GM19468 (cell line): ENCODE results near the gene WNK1.
"Not testable (repeated sequence)": the region's sequence is repeated elsewhere in the genome, so short reads cannot be mapped to it uniquely, and the experiment has no call there.

ENCODE experiments used
- ATAC-seq: cut with Tn5 transposase; IDR thresholded peaks from one replicate; pipeline ENCODE4 v1.9.1; 2021; ENCODE audit warnings: mild to moderate bottlenecking, moderate library complexity, moderate number of reproducible peaks; ENCODE audit not compliant: unreplicated experiment; ENCODE audit errors: extremely low read depth

Gene WNK1

DNA sequence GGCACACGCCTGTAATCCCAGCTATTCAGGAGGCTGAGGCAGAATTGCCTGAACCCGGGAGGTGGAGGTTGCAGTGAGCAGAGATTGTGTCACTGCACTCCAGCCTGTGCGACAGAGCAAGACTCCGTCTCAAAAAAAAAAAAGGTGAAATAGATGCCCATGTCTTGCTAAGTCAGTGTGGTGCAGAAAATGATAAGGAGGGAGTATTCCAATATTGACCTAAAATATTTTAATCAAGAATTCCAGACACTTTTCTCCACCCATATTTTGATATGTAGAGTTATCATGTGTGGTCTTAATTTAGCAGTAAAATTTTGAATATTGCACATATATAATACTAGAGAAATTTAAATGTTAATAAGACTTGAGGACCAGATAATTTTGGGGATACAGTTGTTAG lies 57.7 kb downstream of the WNK1 start:
- no peak for ATAC-seq

- no peak for ATAC-seq
These were observed 58.5 kb downstream of the WNK1 start for GRCh38 chr12:810671-811415.

GRCh38 chr12:812950-813349 lies 60.6 kb downstream of the WNK1 start:
- no peak for ATAC-seq

DNA sequence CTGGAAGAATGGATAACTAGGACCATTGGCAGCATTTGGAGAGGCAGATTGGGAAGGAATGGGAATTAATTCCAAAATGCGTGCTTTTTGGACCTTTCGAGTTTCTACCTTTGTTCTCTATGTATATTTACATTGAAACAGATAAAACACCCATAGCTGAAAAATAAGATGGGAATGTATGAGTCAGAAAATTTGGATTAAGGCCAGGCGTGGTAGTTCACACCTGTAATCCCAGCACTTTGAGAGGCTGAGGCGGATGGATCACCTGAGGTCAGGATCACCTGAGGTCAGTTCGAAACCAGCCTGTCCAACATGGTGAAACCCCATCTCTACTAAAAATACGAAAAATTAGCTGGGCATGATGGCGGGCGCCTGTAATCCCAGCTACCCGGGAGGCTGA lies 65.1 kb downstream of the WNK1 start:
- not testable (repeated sequence) for ATAC-seq

- ATAC-seq: no peak
These were observed 65.7 kb downstream of the WNK1 start for GRCh38 chr12:817941-818600.

- no peak for ATAC-seq
These were observed 66.4 kb downstream of the WNK1 start for GRCh38 chr12:818733-819132.

GRCh38 chr12:820336-820735 lies 68.0 kb downstream of the WNK1 start:
- ATAC-seq: no peak

GRCh38 chr12:823028-823698 lies 70.8 kb downstream of the WNK1 start:
- ATAC-seq: no peak

GRCh38 chr12:826331-826730 lies 74.0 kb downstream of the WNK1 start:
- no peak for ATAC-seq

- no peak for ATAC-seq
These were observed 76.5 kb downstream of the WNK1 start for GRCh38 chr12:828726-829395.

GRCh38 chr12:830111-830867 lies 77.9 kb downstream of the WNK1 start:
- no peak for ATAC-seq

GRCh38 chr12:835754-836518 lies 83.6 kb downstream of the WNK1 start:
- no peak for ATAC-seq

- ATAC-seq: no peak
These were observed 84.6 kb downstream of the WNK1 start for GRCh38 chr12:836952-837351.

GRCh38 chr12:837548-837947 lies 85.2 kb downstream of the WNK1 start:
- ATAC-seq: no peak

- no peak for ATAC-seq
These were observed 91.2 kb downstream of the WNK1 start for GRCh38 chr12:843609-844008.

DNA sequence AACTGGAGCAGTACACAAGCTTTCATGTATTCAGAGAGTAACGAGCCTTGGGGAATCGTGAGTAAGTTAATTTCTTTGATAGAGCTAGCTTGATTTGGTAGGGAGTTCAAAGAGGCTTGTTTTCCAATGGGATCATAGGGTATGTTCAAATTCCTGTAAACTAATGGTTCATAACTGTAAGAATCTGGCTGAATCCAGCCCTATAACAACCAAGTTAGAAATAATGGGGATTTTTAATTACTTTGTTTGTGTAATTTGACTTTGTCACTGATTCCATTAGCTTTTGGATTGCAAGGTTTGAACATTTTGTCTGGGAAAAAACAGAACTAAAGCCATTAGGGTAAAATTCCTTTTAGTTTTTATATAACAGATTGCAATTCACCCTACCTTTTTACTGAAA lies 94.0 kb downstream of the WNK1 start:
- ATAC-seq: no peak

- ATAC-seq: no peak
These were observed 95.9 kb downstream of the WNK1 start for GRCh38 chr12:848173-848865.

- ATAC-seq: no peak
These were observed 96.6 kb downstream of the WNK1 start for GRCh38 chr12:848882-849527.
